ENCODE data around the gene SEMA6D.

The SEMA6D gene

DNA sequence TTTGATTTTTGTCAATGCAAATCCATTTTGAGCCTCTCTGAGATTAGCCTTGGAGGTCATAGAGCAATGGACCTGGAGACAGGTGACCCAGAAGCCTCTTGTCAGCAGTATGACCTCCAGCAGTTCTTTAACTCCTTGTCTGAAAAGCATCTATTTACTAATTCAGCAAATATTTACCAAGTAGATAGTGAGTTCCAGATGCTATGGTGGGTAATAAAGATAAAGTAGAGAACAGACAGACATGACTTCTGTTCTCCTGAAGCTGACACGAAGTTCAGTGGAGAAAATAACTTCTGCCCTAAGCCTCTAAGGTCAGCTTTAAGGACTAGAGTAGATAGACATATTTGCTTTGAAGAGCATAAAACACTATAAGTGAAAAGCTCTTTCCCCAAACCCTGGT is 26.6 kb downstream of the SEMA6D start:
- DNase-seq (ENCODE audit: low spot score) = no peak

- DNase-seq (ENCODE audit: low spot score) = no peak
Observed at GRCh38 chr15:47744496-47744895, 27.2 kb downstream of the SEMA6D start.

DNA sequence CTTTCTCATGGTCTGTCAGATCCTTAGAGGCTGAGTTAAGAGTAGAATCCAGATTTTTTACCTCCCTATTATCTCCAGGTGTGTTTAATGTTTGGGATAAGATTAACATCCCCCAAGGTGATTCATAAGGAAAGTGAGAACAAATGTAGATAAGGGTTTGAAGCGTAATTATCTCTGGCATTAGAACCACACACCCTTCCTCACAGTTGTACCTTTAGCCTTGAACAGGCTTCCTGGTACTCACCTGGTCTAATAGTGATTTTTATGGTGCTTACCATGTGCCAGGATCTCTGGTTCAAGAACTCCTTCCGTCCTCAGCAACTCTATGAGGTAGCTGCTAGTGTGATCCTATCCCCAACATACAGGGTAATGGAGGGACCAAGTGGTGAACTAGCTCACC is 27.7 kb downstream of the SEMA6D start:
- DNase-seq (ENCODE audit: low spot score) = no peak

DNA sequence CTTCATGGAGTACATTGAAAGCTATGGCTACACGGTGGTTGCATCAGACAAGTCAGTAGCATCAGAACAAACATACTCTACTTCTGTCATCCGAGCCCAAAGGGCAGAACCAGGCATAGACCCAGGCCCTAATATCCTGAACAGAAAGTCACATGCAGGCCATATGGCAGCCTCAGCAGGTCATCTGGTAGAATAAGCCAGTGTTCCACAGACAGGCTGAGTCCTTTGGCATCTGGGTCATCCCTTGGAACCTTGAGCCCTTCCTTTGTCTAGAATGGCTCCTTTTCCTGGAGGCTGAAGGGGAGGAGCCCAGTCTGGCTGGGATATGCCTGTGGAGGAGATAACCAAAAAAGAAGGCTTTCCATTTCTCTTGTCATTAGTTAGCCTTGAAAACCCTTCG is 29.2 kb downstream of the SEMA6D start:
- DNase-seq (ENCODE audit: low spot score) = no peak

DNA sequence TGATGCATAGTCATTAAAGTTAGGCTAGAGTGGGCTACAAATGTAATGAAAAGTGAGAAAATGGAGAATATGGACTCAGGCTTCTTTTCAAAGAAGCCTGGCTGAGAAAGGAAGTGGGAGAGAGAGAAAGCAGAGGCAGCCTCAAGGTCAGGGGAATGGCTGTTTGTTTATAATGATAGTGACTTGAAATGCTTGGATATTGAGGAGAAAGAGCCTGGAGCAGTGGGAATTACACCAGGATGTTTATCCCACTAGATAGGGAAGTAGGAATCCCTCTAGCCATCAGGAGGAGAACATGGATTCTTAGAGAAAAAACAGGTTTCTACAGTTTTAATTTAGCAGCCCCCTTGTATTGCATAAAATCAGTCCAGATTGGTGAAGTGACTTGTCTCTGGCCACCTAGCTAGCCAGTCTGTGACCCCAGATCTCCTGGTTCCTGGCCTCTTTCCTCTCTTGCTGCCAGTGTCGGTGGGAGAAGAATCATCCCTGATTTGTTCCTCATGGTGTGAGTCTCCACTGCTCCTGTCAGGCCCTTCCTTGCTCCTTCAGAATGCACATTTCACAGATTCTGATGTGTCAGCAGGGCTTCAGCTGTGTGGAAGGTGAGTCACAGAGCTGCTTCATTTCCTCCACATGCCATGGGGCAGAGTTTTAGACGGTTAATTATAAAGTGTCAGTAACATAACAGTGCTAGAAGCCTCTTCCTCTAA is 32.9 kb downstream of the SEMA6D start:
- DNase-seq (ENCODE audit: low spot score) = no peak

- DNase-seq (ENCODE audit: low spot score) = no peak
Observed at GRCh38 chr15:47750740-47751262, 33.5 kb downstream of the SEMA6D start.

- no peak for DNase-seq (ENCODE audit: low spot score)
Observed at GRCh38 chr15:47753591-47753990, 36.3 kb downstream of the SEMA6D start.

DNA sequence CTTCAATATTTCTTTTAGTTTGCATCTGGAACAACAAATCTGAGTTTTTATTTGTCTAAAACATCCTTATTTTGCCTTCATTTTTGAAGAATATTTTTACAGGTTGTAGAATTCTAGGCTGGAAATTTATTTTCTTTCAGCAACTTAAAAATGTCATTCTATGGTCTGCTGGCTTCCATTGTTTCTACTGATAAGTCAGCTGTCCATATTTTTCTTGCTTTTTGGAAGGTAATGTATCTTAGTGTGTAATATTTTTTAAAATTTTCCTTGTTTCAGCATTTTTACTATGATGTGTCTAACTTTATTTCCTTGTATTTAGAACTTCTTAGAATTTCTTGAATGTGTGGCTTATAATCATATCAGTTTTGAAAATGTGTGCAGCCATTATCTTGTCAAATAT is 37.0 kb downstream of the SEMA6D start:
- no peak for DNase-seq (ENCODE audit: low spot score)

GRCh38 chr15:47755941-47756340 is 38.6 kb downstream of the SEMA6D start:
- DNase-seq (ENCODE audit: low spot score) = no peak

DNA sequence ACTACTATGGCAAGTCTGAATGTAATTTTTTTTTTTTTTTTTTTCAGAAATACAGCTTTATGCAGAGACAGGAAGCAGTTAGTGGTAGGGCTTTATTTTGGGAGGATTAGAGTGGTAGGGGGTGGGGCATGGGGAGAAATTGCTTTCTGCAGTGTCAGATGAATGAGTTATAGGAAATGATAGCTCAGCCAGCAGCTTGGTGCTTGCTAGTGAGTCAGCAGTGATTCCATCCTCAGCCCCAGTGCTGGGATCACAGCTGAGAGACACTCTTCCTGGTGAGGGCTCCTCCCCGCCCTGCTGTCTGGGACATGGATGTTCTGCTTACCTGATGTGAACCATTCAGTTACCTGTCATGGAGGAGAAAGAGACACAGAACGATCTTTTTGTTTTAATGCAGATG is 39.6 kb downstream of the SEMA6D start:
- DNase-seq (ENCODE audit: low spot score) = no peak

DNA sequence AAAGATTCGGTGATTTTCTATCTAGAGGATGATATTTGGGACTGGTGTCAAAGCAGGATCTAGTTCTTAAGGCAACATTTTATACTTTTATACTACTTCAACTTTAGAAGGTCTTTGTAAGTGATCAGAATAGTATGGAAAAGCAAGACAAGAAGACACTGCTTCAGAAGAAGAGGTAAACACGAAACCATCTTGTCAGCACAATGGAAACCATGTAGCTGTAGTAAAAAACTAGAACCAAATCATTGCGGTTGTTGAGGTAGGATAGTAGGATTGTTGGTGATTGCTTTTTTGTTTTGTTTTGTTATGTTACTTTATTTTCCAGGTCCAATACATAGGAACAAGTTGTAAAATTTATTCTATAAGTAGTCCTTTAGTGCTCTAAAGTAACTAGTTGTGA is 40.0 kb downstream of the SEMA6D start:
- no peak for DNase-seq (ENCODE audit: low spot score)

DNA sequence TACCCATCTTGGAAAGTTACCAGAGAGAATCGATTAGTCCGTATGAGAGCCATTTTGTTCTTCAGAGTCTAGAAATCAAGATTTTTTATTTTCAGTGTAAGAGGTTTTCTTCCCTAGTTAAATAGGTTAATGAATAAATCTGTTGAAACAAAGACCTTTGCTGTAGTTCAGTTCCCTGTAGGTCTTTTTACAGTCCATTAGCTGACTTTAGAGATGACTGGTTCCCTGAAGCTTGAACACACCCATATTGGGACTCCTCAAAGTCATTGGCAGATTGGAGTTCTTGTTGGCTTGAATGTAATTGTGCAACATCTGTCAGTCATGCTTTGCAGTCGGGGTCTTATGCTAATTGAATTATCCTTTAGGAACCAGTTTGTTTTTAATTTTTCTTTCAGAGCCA is 45.3 kb downstream of the SEMA6D start:
- no peak for DNase-seq (ENCODE audit: low spot score)

DNA sequence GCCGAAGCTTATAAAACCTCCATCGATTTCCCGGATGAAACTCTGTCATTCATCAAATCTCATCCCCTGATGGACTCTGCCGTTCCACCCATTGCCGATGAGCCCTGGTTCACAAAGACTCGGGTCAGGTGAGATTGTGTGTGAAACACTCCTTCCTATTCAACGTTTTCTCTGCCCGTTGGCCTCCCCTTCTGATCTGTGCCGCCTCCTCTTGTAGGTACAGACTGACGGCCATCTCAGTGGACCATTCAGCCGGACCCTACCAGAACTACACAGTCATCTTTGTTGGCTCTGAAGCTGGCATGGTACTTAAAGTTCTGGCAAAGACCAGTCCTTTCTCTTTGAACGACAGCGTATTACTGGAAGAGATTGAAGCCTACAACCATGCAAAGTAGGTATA is 47.4 kb downstream of the SEMA6D start:
- no peak for DNase-seq (ENCODE audit: low spot score)

GRCh38 chr15:47766406-47766805 is 49.1 kb downstream of the SEMA6D start:
- DNase-seq (ENCODE audit: low spot score) = no peak

GRCh38 chr15:47767035-47767434 is 49.7 kb downstream of the SEMA6D start:
- DNase-seq (ENCODE audit: low spot score) = no peak

GRCh38 chr15:47768735-47769134 is 51.4 kb downstream of the SEMA6D start:
- DNase-seq (ENCODE audit: low spot score) = no peak

DNA sequence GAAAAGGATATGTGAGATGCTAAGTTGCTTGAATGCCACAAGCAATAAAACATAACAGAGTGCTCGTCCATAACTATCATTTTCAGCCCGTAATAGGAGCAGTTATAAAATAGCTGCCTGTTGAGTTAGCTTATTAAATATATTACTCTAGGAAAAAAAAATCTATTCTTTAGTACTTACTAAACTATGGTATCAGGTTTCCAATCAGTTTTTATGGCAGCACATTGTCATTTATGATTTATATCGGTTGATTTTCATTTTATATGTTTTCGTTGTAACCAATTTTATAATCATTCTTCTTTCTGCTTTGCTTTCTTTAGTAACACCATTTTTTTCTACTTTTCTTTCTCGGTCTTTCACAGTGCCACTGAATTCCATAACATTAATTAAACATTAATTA is 51.9 kb downstream of the SEMA6D start:
- DNase-seq (ENCODE audit: low spot score) = no peak

DNA sequence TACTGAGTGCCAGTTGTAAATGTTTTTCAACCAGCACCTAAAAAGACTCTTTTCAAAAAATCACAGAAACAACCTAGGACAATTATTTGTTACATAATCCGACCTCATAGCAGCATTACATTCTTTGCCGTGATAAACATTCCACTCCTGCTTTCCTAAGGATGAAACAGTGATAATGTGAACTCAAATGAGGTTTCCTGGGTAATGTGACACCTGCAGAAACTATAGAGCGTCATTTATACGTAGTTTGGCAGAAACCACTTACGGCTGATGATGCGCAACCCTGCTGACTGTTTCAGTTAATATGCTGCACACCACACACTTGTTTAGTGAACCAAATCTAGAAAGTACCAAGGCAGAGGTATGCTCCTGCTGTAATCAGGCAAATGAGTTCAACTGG is 55.8 kb downstream of the SEMA6D start:
- DNase-seq (ENCODE audit: low spot score) = no peak

DNA sequence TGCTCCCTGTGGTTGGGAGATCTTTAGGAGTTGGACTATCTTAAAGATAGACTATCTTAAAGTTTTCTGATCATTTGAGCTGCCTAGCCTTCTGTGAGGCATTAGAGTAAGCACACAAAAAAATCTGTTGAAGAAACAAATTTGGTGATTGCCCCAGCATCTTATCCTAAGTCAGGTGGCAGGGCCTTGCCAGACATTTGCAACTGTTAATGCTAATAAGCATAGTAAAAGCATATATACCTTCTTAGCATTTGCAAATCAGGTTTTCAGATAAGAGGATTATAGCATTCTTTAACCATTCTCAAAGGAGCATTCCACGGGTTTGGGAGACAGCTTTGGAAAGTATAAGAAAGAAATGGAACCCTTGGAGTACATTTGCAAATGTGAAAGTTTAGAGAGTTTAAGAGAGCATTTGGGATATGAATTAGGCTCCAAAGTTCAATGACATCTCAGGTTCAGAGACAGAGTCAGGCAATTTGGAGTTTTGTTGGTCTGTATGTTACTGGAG is 61.0 kb downstream of the SEMA6D start:
- DNase-seq (ENCODE audit: low spot score) = no peak

DNA sequence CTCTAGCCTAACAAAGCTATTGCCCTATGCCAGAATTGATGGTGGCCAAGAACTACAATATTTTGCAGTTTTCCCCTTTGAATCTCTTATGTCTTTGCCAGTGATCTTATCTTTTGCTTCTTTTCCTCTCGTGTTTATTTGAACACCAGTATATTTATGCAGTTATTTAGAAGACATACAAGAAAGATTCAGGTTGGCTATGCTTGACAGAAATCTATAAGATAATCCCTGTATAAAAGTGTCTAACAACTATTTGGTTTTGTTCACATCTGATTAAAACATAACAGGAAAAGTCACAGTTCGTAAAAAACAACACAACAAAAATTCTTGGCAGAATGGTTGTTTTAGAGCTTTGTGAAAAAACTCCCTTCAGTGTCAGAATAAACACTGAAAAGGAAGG is 63.7 kb downstream of the SEMA6D start:
- DNase-seq (ENCODE audit: low spot score) = no peak

DNA sequence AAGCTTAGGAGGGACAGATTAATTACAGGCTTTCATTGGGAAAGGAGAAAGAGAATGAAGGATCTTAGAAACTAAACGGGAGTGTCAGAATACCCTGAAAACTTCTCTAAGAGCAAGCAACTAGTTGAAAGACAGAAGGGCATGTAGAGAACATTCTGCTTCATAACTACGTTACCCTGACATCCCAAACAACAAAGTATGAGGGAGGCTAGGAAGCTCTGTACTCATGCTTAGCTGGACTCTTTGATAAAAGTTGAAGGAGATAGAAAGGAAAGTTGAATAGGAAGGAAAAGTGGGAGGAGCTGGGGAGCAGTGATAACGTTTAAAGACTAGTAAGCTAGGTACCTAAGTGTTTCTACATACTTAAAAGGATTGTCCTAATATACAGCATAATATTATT is 64.2 kb downstream of the SEMA6D start:
- DNase-seq (ENCODE audit: low spot score) = no peak

GRCh38 chr15:47784820-47785219 is 67.5 kb downstream of the SEMA6D start:
- no peak for DNase-seq (ENCODE audit: low spot score)

GRCh38 chr15:47786371-47786770 is 69.1 kb downstream of the SEMA6D start:
- no peak for DNase-seq (ENCODE audit: low spot score)

DNA sequence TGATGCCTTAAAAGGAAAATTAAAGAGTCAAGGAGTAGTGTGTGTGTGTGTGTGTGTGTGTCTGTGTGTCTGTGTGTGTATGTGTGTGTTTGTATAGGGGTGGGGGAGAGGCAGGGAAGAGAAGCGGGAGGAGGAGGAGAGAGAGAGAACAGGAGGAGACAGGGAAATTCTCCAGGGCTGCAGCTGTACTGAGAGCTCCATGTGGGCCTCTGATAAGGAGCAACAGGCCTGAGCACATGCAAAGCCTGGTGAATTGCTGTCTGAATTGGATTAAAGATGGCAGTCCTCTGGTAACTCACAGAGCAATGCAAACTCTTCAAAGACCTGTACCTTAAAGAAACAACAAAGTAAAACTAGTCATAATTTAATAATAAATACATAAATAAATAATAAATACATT is 70.6 kb downstream of the SEMA6D start:
- DNase-seq (ENCODE audit: low spot score) = no peak

Data from LoVo (cell line).